Measurements from ENCODE around the gene KLHDC4.
"Not testable (repeated sequence)": the region's sequence is repeated elsewhere in the genome, so short reads cannot be mapped to it uniquely, and the experiment has no call there.

KLHDC4 gene

GRCh38 chr16:87765776-87766484, at the start of gene KLHDC4:
Gene KLHDC4 (minus strand): TSS chr16:87765986. CDS start chr16:87765890, 96 bp downstream.
- peak; percentile 89 for DNase-seq (ENCODE audit: low spot score)

- no peak for DNase-seq (ENCODE audit: low spot score)
Measured at GRCh38 chr16:87815567-87815966, 49.8 kb upstream of the KLHDC4 start.

- no peak for DNase-seq (ENCODE audit: low spot score)
Measured at GRCh38 chr16:87812200-87812656, 46.4 kb upstream of the KLHDC4 start.

GRCh38 chr16:87811454-87811853, 45.7 kb upstream of the KLHDC4 start:
- DNase-seq (ENCODE audit: low spot score) = not testable (repeated sequence)

GRCh38 chr16:87809150-87809902, 43.5 kb upstream of the KLHDC4 start:
- no peak for DNase-seq (ENCODE audit: low spot score)

- DNase-seq (ENCODE audit: low spot score) = no peak
Measured at GRCh38 chr16:87808108-87808507, 42.3 kb upstream of the KLHDC4 start.

- peak; percentile 85 for DNase-seq (ENCODE audit: low spot score)
Measured at GRCh38 chr16:87806641-87807546, 41.1 kb upstream of the KLHDC4 start.

- peak; percentile 60 for DNase-seq (ENCODE audit: low spot score)
Measured at GRCh38 chr16:87806261-87806640, 40.5 kb upstream of the KLHDC4 start.

GRCh38 chr16:87803385-87803784, 37.6 kb upstream of the KLHDC4 start:
- no peak for DNase-seq (ENCODE audit: low spot score)

- DNase-seq (ENCODE audit: low spot score) = no peak
Measured at GRCh38 chr16:87802670-87803069, 36.9 kb upstream of the KLHDC4 start.

GRCh38 chr16:87801679-87802259, 36.0 kb upstream of the KLHDC4 start:
- no peak for DNase-seq (ENCODE audit: low spot score)

- no peak for DNase-seq (ENCODE audit: low spot score)
Measured at GRCh38 chr16:87800497-87800896, 34.7 kb upstream of the KLHDC4 start.

- no peak for DNase-seq (ENCODE audit: low spot score)
Measured at GRCh38 chr16:87795336-87795735, 29.6 kb upstream of the KLHDC4 start.

GRCh38 chr16:87794485-87795078, 28.8 kb upstream of the KLHDC4 start:
- DNase-seq (ENCODE audit: low spot score) = no peak

GRCh38 chr16:87792205-87792565, 26.4 kb upstream of the KLHDC4 start:
- no peak for DNase-seq (ENCODE audit: low spot score)

- no peak for DNase-seq (ENCODE audit: low spot score)
Measured at GRCh38 chr16:87791295-87792204, 25.8 kb upstream of the KLHDC4 start.

GRCh38 chr16:87790292-87791100, 24.7 kb upstream of the KLHDC4 start:
- DNase-seq (ENCODE audit: low spot score) = peak; percentile 27

- peak; percentile 72 for DNase-seq (ENCODE audit: low spot score)
Measured at GRCh38 chr16:87789437-87790291, 23.9 kb upstream of the KLHDC4 start.
